ENCODE results near the gene CCDC197. TPM values are rescaled to one million over a fixed set of nuclear protein-coding genes. Genes with fewer than 3 reads are reported as not detected.

Gene CCDC197
- total RNA-seq, 1 experiment from 2014 or later: not detected

- no peak overlapping the region for H3K4me3 Mint-ChIP-seq
- no CpG with 5 or more reads among the region's 3 CpGs for WGBS (ENCODE audit: extremely low coverage, insufficient read length, low lambda C conversion rate)
- H2BK20ac ChIP-seq (ENCODE audit: low read depth, low read length, poor library complexity, severe bottlenecking): no peak overlapping the region
Measured at GRCh38 chr14:93984070-93984469, 13.0 kb upstream of the CCDC197 start.

More at GRCh38 chr14:93984070-93984469, 13.0 kb upstream of the CCDC197 start:
- Histone ChIP-seq H2BK15ac (ENCODE audit: low read depth, low read length) (no peak overlapping the region), H3K79me2 (ENCODE audit: insufficient read depth, low read length) (no peaks in the 10 kb centered on the region), H4K91ac (ENCODE audit: insufficient read length, low read depth, low read length) (no peak overlapping the region), H2BK120ac (ENCODE audit: low read depth, low read length, poor library complexity, severe bottlenecking) (no peak overlapping the region), H3K23me2 (ENCODE audit: insufficient read length, low read depth, low read length, poor library complexity, severe bottlenecking) (no peaks in the 10 kb centered on the region), H3K27ac (ENCODE audit: insufficient read length, low read depth, low read length) (no peak overlapping the region), H3K14ac (ENCODE audit: insufficient read depth, low read length) (no peak overlapping the region), H3K79me1 (ENCODE audit: insufficient read depth, low read depth, low read length, poor library complexity, severe bottlenecking) (no peaks in the 10 kb centered on the region), H2AFZ (ENCODE audit: low read length) (no peak overlapping the region), H3K9ac (ENCODE audit: extremely low read depth, insufficient read length, low read length) (no peak overlapping the region), H4K5ac (ENCODE audit: insufficient read length, low read depth, low read length) (no peak overlapping the region), H4K20me1 (ENCODE audit: control insufficient read depth, insufficient read depth, insufficient read length) (no peaks in the 10 kb centered on the region), H3K4me2 (ENCODE audit: insufficient read depth, insufficient read length, low read length) (no peak overlapping the region), H3K18ac (ENCODE audit: insufficient read length, low read depth, low read length) (no peak overlapping the region), H2BK5ac (ENCODE audit: insufficient read length, low read length) (no peak overlapping the region), H3K56ac (ENCODE audit: insufficient read length, low read depth, low read length) (no peak overlapping the region), H3K23ac (ENCODE audit: insufficient read length, low read depth, low read length) (no peak overlapping the region), H2BK12ac (ENCODE audit: insufficient read length, low read depth, low read length) (no peak overlapping the region), H4K8ac (replicated peaks; ENCODE audit: insufficient read length, low read depth, low read length) (no peak overlapping the region), H2AK5ac (ENCODE audit: insufficient read length, low read length) (no peak overlapping the region), H3K9me3 (ENCODE audit: control insufficient read depth, low read depth, low read length) (no peaks in the 10 kb centered on the region), H3K4me1 (ENCODE audit: insufficient read depth, low read length) (no peaks in the 10 kb centered on the region), H3T11ph (ENCODE audit: low read length) (no peak overlapping the region), H3K4ac (ENCODE audit: low read depth, low read length) (no peak overlapping the region), H3K27me3 (ENCODE audit: insufficient read depth, low read length) (no peaks in the 10 kb centered on the region)
- no peak for TF ChIP-seq CTCF (conservative IDR thresholded peaks at IDR 0.05)
- Mint-ChIP-seq H3K27ac (no peak overlapping the region), H3K36me3 (ENCODE audit: insufficient read depth in 1 of 3, low read depth in 3 of 3) (no peaks in the 10 kb centered on the region), H3K27me3 (ENCODE audit: low read depth) (no peaks in the 10 kb centered on the region; the same call in 1 of the 2 replicates), H3K4me1 (peaks cover 22 to 45% of the 10 kb centered on the region in 2 experiments), H3K9me3 (no peaks in the 10 kb centered on the region; a peak in 2 of 5 replicates)
- DNase-seq: peak; percentile 49

All from H9 (cell line).